ENCODE measurements around the gene SEPTIN1.
"Not testable (repeated sequence)": the region's sequence is repeated elsewhere in the genome, so short reads cannot be mapped to it uniquely, and the experiment has no call there.

GRCh38 chr16:30343491-30343820 is 38.9 kb downstream of the SEPTIN1 start:
- TF ChIP-seq CTCF (IDR thresholded peaks at IDR 0.05; ENCODE audit: low read length); EZH2 (IDR thresholded peaks at IDR 0.05; ENCODE audit: borderline replicate concordance, low read length): not testable (repeated sequence)

All from OCI-LY1 (cell line).